ENCODE measurements around the gene AFF3. TPM values are rescaled to one million over a fixed set of nuclear protein-coding genes. Genes with fewer than 3 reads are reported as not detected.
"Not testable (repeated sequence)": the region's sequence is repeated elsewhere in the genome, so short reads cannot be mapped to it uniquely, and the experiment has no call there.

Gene AFF3
- total RNA-seq, 2 experiments from 2014 or later, result 0.09 to 0.55 TPM

- DNase-seq (no peak), ATAC-seq (no peak)
- Mint-ChIP-seq H3K9me3 (ENCODE audit: low read depth) (no peaks in the 10 kb centered on the region), H3K27ac (no peak overlapping the region), H3K36me3 (no peaks in the 10 kb centered on the region), H3K4me1 (no peaks in the 10 kb centered on the region), H3K27me3 (no peaks in the 10 kb centered on the region), H3K4me3 (no peak overlapping the region)
- CTCF ChIA-PET, result no interaction called here
Measured at GRCh38 chr2:99748344-99748743, 394.0 kb downstream of the AFF3 start.

DNA sequence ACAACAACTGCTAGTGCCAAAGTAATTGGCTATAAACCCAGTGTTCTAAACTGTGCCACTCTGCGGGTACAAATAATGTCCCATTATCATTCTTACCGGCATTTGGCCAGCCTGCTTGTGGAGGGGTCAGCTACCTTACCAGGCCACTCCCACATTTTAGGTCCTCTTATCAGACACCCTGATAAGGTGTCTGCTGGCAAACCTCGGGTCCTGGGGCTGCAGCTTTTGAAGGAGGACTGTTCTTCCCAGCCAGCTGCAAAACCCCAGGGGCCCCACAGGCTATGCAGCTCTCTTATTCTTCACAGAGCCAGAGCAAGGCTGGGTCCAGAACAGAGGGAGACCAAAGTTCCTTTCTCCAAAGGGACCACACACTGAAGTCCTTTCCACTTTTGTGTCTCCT lies 394.5 kb downstream of the AFF3 start:
- H3K4me3 Mint-ChIP-seq, result no peak overlapping the region
- H3K36me3 Mint-ChIP-seq, result no peaks in the 10 kb centered on the region
- no peaks in the 10 kb centered on the region for H3K9me3 Mint-ChIP-seq (ENCODE audit: low read depth)
- ATAC-seq (no peak), DNase-seq (no peak)
- H3K4me1 Mint-ChIP-seq, result no peaks in the 10 kb centered on the region
- CTCF ChIA-PET, result no interaction called here
- H3K27ac Mint-ChIP-seq, result no peak overlapping the region
- H3K27me3 Mint-ChIP-seq, result no peaks in the 10 kb centered on the region

DNA sequence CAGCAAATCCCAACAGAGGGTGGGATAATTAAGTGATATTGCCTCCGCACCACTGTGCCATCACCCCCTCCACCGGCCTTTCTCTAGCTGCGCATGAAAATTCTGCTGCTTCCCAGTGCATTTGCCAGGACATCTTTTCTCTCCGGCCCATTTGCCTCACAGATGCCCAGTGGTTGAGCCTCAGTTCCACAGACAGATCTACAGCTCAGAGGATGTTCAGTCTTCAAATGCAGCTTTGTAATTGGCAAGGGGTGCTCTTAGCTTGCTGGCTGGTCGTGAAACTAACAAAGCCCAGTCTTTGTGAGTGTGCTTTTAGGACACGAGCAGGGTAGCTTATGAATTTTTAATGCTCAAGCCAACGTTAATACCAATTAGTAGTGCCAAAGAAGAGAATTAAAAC lies 399.2 kb downstream of the AFF3 start:
- CTCF ChIA-PET, result no interaction called here
- peaks cover 3% of the 10 kb centered on the region for H3K27me3 Mint-ChIP-seq
- DNase-seq (no peak), ATAC-seq (no peak)
- H3K9me3 Mint-ChIP-seq (ENCODE audit: low read depth), result no peaks in the 10 kb centered on the region
- H3K4me3 Mint-ChIP-seq, result no peak overlapping the region
- H3K36me3 Mint-ChIP-seq, result no peaks in the 10 kb centered on the region
- no peak overlapping the region for H3K27ac Mint-ChIP-seq
- no peaks in the 10 kb centered on the region for H3K4me1 Mint-ChIP-seq

- no peak for DNase-seq
- CTCF ChIA-PET, result no interaction called here
- Mint-ChIP-seq H3K27me3 (peaks cover 16% of the 10 kb centered on the region), H3K4me3 (no peak overlapping the region), H3K9me3 (ENCODE audit: low read depth) (no peaks in the 10 kb centered on the region), H3K36me3 (no peaks in the 10 kb centered on the region), H3K4me1 (no peaks in the 10 kb centered on the region), H3K27ac (no peak overlapping the region)
- ATAC-seq, result no peak
Measured at GRCh38 chr2:99737537-99737936, 404.9 kb downstream of the AFF3 start.

DNA sequence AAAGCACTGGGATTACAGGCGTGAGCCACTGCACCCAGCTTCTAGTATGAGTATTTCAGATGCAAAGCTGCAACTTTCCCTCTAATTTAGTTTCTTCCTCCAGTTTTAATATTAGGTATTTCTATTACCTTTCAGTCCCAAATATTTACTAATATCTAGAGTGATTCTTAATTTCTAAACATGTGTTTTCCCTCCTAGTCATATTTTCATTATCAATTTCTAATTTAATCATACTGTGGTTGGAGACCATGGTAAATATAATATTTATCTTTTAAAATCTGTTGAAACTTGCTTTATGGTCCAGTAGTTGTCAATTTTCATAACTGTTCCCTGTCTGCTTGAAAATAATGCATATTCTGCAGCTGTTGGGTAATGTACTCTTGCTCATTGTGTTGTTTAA lies 406.6 kb downstream of the AFF3 start:
- CTCF ChIA-PET, result no interaction called here
- H3K4me1 Mint-ChIP-seq, result no peaks in the 10 kb centered on the region
- no peak overlapping the region for H3K4me3 Mint-ChIP-seq
- no peak overlapping the region for H3K27ac Mint-ChIP-seq
- no peak for ATAC-seq
- H3K36me3 Mint-ChIP-seq, result no peaks in the 10 kb centered on the region
- H3K27me3 Mint-ChIP-seq, result peaks cover 16% of the 10 kb centered on the region
- DNase-seq, result no peak
- H3K9me3 Mint-ChIP-seq (ENCODE audit: low read depth), result no peaks in the 10 kb centered on the region

- CTCF ChIA-PET, DNase-seq: not testable (repeated sequence)
Measured at GRCh38 chr2:99735314-99735713, 407.1 kb downstream of the AFF3 start.

GRCh38 chr2:99734236-99734635 lies 408.2 kb downstream of the AFF3 start:
- no peaks in the 10 kb centered on the region for H3K4me1 Mint-ChIP-seq
- DNase-seq, result no peak
- no peak overlapping the region for H3K27ac Mint-ChIP-seq
- no peak overlapping the region for H3K4me3 Mint-ChIP-seq
- H3K27me3 Mint-ChIP-seq, result peaks cover 16% of the 10 kb centered on the region
- no peaks in the 10 kb centered on the region for H3K36me3 Mint-ChIP-seq
- CTCF ChIA-PET, result no interaction called here
- ATAC-seq, result no peak
- H3K9me3 Mint-ChIP-seq (ENCODE audit: low read depth), result no peaks in the 10 kb centered on the region

More at GRCh38 chr2:99735314-99735713, 407.1 kb downstream of the AFF3 start:
- H3K9me3 Mint-ChIP-seq (ENCODE audit: low read depth); H3K4me1 Mint-ChIP-seq; H3K27ac Mint-ChIP-seq; ATAC-seq; H3K36me3 Mint-ChIP-seq; H3K4me3 Mint-ChIP-seq: not testable (repeated sequence)
- peaks cover 16% of the 10 kb centered on the region for H3K27me3 Mint-ChIP-seq

DNA sequence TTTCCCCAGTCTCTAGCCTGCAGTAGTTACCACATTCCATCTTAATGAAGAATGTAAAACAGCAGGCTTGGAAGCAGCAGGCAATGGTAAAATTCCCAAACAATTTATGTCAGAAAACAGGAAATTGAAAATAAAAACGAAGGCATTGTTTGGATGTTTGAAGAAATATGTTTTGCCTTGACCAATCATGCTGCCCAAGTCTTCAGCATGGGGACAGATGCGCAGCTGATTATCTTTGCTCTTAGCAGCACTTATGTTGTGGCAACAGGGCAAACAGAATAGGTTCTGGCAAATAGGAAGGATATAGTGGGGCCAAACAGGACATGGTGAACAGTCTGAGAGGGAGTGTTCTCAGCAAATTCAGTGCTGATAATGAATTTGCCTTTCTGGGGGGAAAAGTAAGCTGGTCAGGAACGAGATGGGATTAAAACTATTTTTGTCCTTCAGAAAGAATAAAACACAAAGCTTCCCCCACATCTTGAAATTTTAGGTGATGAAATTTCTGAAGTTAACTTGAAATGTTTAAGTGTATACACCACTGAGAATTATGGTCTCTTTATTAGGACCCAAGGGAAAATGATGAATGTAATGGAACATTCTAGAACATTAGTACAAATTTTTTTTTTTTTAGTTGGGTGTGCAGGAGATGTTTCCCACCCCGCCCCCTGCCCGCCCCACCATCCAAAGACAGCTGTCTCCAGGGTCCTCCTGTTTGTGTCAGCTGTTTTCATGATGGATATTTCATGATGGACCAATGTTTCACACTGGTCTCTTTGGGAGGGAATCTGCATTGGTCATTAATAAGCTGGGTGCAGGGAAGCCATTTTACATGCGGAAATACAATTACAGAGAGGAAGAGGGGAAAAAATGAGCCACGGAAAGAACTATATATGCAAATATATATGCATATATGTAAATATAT lies 413.0 kb downstream of the AFF3 start:
- ATAC-seq (no peak), DNase-seq (no peak)
- Mint-ChIP-seq H3K9me3 (ENCODE audit: low read depth) (no peaks in the 10 kb centered on the region), H3K4me1 (no peaks in the 10 kb centered on the region), H3K27me3 (no peaks in the 10 kb centered on the region), H3K36me3 (no peaks in the 10 kb centered on the region), H3K27ac (no peak overlapping the region), H3K4me3 (no peak overlapping the region)
- CTCF ChIA-PET, result no interaction called here

DNA sequence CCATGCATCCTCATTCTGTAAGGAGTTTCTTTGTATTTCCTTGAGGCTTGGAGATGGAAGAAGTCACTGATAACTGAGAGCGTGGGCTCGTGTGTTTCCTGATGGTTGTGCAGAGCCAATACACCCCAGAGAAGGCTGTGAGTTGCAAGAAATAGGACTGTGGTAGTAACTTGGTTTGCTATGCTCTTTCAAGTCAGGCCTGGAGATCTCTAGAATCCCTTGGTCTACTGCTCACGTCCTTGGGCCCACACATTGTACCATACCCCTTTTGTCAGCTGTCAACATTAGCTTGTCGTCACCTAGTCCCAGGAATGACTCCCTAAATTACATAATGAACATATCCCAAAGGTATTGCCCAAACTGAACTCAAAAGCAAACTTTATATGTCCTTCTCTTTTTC lies 414.2 kb downstream of the AFF3 start:
- Mint-ChIP-seq H3K27ac (no peak overlapping the region), H3K27me3 (no peaks in the 10 kb centered on the region), H3K4me3 (no peak overlapping the region), H3K36me3 (no peaks in the 10 kb centered on the region), H3K9me3 (ENCODE audit: low read depth) (no peaks in the 10 kb centered on the region), H3K4me1 (no peaks in the 10 kb centered on the region)
- CTCF ChIA-PET, result no interaction called here
- DNase-seq (no peak), ATAC-seq (no peak)

GRCh38 chr2:99727199-99727598 lies 415.2 kb downstream of the AFF3 start:
- no peaks in the 10 kb centered on the region for H3K4me1 Mint-ChIP-seq
- no peaks in the 10 kb centered on the region for H3K36me3 Mint-ChIP-seq
- H3K4me3 Mint-ChIP-seq, result no peak overlapping the region
- no peak overlapping the region for H3K27ac Mint-ChIP-seq
- CTCF ChIA-PET, result no interaction called here
- no peak for DNase-seq
- no peak for ATAC-seq
- no peaks in the 10 kb centered on the region for H3K27me3 Mint-ChIP-seq
- peaks cover 2% of the 10 kb centered on the region for H3K9me3 Mint-ChIP-seq (ENCODE audit: low read depth)

- Mint-ChIP-seq H3K9me3 (ENCODE audit: low read depth) (peaks cover 2% of the 10 kb centered on the region), H3K27ac (no peak overlapping the region), H3K4me1 (no peaks in the 10 kb centered on the region), H3K36me3 (no peaks in the 10 kb centered on the region), H3K4me3 (no peak overlapping the region), H3K27me3 (peaks cover 2% of the 10 kb centered on the region)
- CTCF ChIA-PET, result no interaction called here
- ATAC-seq (no peak), DNase-seq (no peak)
Measured at GRCh38 chr2:99726691-99727090, 415.7 kb downstream of the AFF3 start.

GRCh38 chr2:99725820-99726219 lies 416.6 kb downstream of the AFF3 start:
- CTCF ChIA-PET, result no interaction called here
- Mint-ChIP-seq H3K4me3 (no peak overlapping the region), H3K27me3 (peaks cover 4% of the 10 kb centered on the region), H3K36me3 (no peaks in the 10 kb centered on the region), H3K4me1 (no peaks in the 10 kb centered on the region), H3K27ac (no peak overlapping the region), H3K9me3 (ENCODE audit: low read depth) (peaks cover 2% of the 10 kb centered on the region)
- no peak for ATAC-seq
- no peak for DNase-seq

DNA sequence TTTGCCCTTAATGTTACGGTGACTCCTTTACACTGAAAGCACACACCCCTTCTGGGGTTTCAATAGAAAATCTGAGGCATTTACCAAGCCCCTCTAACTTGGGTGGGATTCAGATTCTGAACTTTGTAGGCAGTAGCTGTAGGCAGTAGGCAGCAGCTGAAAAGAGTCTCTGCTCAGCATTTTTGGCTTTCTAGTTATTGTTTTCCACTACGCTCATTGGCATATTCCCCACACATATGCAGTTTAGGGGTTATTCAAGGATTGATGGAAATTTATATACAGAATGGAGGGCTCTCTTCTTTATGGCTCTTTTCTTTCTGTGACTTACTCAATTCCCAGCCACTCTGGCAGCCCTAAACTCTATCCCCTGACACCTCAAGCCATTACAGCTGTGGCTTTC lies 419.9 kb downstream of the AFF3 start:
- ATAC-seq, result no peak
- H3K4me3 Mint-ChIP-seq, result no peak overlapping the region

GRCh38 chr2:99719102-99719501 lies 423.3 kb downstream of the AFF3 start:
- no peaks in the 10 kb centered on the region for H3K36me3 Mint-ChIP-seq
- CTCF ChIA-PET, result no interaction called here
- H3K27me3 Mint-ChIP-seq, result peaks cover 4% of the 10 kb centered on the region
- no peak overlapping the region for H3K4me3 Mint-ChIP-seq
- DNase-seq (no peak), ATAC-seq (no peak)
- no peaks in the 10 kb centered on the region for H3K4me1 Mint-ChIP-seq
- no peak overlapping the region for H3K27ac Mint-ChIP-seq
- H3K9me3 Mint-ChIP-seq (ENCODE audit: low read depth), result peaks cover 2% of the 10 kb centered on the region

More for the DNA sequence above, 419.9 kb downstream of the AFF3 start:
- no peaks in the 10 kb centered on the region for H3K36me3 Mint-ChIP-seq
- peaks cover 2% of the 10 kb centered on the region for H3K9me3 Mint-ChIP-seq (ENCODE audit: low read depth)
- no peak for DNase-seq
- peaks cover 4% of the 10 kb centered on the region for H3K27me3 Mint-ChIP-seq
- H3K27ac Mint-ChIP-seq, result no peak overlapping the region
- CTCF ChIA-PET, result no interaction called here
- no peaks in the 10 kb centered on the region for H3K4me1 Mint-ChIP-seq
